Gastrocnemius medialis (tissue), 4 donors: ENCODE results near the gene PRSS23.

Source experiments
- CTCF ChIP-seq, 5 experiments: fragments of 450-650 bp in 3 of 5; fragments of 200-600 bp in 2 of 5; sonication (generic) in 2 of 5; IDR thresholded peaks in 4 of 5; conservative IDR thresholded peaks in 1 of 5; 1 replicate in 4 of 5; 2 replicates in 1 of 5; pipeline ENCODE4 v1.5.1; 2016 to 2019; ENCODE audit warnings: antibody characterized with exemption in 5 of 5, mild to moderate bottlenecking in 3 of 5, moderate library complexity in 3 of 5
- POLR2A ChIP-seq, 2 donors: fragments of 450-650 bp; IDR thresholded peaks; one replicate each; pipeline ENCODE4 v1.6.1; 2017; ENCODE audit warnings: antibody characterized with exemption in 2 of 2, mild to moderate bottlenecking in 2 of 2, moderate library complexity in 2 of 2

- no peak for TF ChIP-seq CTCF (IDR thresholded peaks at IDR 0.05 in 4 of 5, conservative IDR thresholded peaks at IDR 0.05 in 1 of 5)
- no peak for TF ChIP-seq POLR2A (IDR thresholded peaks at IDR 0.05)
These were observed 12.6 kb downstream of the PRSS23 start for GRCh38 chr11:86812981-86813380.
